Lower leg skin (tissue), 4 donors: ENCODE measurements around the gene IFITM1. TPM values are rescaled to one million over a fixed set of nuclear protein-coding genes. Genes with fewer than 3 reads are reported as not detected.
"Not testable (repeated sequence)": the region's sequence is repeated elsewhere in the genome, so short reads cannot be mapped to it uniquely, and the experiment has no call there.

Experiments used
- DNase-seq, 2 donors: peaks; one replicate each; pipeline ENCODE4 v3.0.0-alpha.2; 2019; ENCODE audit warnings: low spot score in 2 of 2
- H3K4me3 ChIP-seq: fragments of 200-600 bp; sonication (generic); 2 replicates; pipeline ENCODE4 v1.5.1; 2017; ENCODE audit warnings: mild to moderate bottlenecking, low read depth; ENCODE audit not compliant: poor library complexity, severe bottlenecking
- POLR2A ChIP-seq, 2 donors: fragments of 450-650 bp; IDR thresholded peaks; one replicate each; pipeline ENCODE4 v1.6.1; 2016 to 2017; ENCODE audit warnings: antibody characterized with exemption in 2 of 2, mild to moderate bottlenecking in 1 of 2, moderate library complexity in 1 of 2
- WGBS, 2 donors: methylation state at CpG; one replicate each; pipeline ENCODE4 v1.1.5; 2018; 5-methylcytosine and 5-hydroxymethylcytosine counted together
- intact Hi-C: fragments of 100-400 bp; cut with DNase I; formaldehyde crosslinking; loops from one replicate; pipeline ENCODE4 v1.15.0; 2023; ENCODE audit warnings: low total_unique reads
- total RNA-seq, 4 donors: library from RNA; depleted of rRNA; stranded (reverse); fragments of >200 nt; gene quantifications; one replicate each; pipeline ENCODE4 v1.1.0, GENCODE V29; 2016
- TF ChIP-seq, protein P1 (sequence below), 3 donors: fragments of 450-650 bp; IDR thresholded peaks; one replicate each; pipeline ENCODE4 v1.5.1; 2016; ENCODE audit warnings: antibody characterized with exemption in 3 of 3, mild to moderate bottlenecking in 3 of 3, moderate library complexity in 2 of 3

Gene IFITM1
- total RNA-seq, 4 donors from 2014 or later: 44.2 to 114 (median 65.4) TPM

DNA sequence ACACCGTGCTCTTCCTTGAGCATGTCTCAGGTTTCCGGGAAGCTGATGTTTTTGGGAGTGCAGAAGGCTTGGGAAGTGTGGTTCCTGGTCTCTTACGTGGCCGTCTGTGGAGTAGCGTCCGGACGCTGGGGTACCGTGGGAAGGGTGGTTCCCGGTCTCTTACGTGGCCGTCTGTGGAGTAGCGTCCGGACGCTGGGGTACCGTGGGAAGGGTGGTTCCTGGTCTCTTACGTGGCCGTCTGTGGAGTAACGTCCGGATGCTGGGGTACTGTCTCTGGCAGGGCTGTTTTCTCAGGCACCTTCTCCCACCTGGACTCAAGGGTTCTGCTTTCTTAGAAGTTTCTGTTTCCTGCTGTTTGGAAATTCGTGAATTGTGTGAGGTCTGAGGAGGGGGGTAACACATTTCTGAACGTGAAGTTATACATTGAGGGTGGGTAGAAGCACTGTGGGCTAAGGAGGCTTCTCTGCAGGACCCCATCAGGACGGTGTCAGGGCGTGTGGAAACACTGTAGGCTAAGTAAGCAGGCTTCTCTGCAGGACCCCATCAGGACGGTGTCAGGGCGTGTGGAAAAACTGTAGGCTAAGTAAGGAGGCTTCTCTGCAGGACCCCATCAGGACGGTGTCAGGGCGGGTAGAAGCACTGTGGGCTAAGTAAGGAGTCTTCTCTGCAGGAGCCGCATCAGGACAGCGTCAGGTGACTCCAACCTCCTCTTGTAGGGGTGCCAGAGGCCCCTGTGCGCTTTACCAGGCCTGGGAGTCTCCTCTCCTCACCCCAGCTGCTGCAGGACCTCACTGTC, 12.2 kb downstream of the IFITM1 start:
- 85 to 90% methylated on average over 29 to 30 of the region's 30 CpGs for WGBS, 2 donors
- DNase-seq: no peak
- no peak overlapping the region for H3K4me3 ChIP-seq
- TF ChIP-seq, protein P1, sequence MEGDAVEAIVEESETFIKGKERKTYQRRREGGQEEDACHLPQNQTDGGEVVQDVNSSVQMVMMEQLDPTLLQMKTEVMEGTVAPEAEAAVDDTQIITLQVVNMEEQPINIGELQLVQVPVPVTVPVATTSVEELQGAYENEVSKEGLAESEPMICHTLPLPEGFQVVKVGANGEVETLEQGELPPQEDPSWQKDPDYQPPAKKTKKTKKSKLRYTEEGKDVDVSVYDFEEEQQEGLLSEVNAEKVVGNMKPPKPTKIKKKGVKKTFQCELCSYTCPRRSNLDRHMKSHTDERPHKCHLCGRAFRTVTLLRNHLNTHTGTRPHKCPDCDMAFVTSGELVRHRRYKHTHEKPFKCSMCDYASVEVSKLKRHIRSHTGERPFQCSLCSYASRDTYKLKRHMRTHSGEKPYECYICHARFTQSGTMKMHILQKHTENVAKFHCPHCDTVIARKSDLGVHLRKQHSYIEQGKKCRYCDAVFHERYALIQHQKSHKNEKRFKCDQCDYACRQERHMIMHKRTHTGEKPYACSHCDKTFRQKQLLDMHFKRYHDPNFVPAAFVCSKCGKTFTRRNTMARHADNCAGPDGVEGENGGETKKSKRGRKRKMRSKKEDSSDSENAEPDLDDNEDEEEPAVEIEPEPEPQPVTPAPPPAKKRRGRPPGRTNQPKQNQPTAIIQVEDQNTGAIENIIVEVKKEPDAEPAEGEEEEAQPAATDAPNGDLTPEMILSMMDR (IDR thresholded peaks at IDR 0.05): no peak
- no peak for TF ChIP-seq POLR2A (IDR thresholded peaks at IDR 0.05)
- intact Hi-C loops: no loop called here

DNA sequence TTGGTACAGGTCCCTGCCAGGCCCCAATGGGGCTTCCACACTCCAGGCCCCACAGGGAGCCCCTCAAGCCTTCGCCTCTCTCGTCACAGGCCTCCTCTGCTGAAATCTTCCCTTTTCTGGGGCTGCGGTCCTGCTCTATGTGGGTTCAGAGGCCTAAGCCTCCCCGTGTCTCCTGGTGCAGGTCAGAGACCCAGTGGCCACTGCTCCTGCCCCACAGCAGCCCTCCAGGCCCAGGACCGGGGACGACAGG, 12.7 kb downstream of the IFITM1 start:
- WGBS, 2 donors: 71 to 79% methylated on average over 4 to 6 of the region's 6 CpGs
- TF ChIP-seq, protein P1 (IDR thresholded peaks at IDR 0.05): no peak
- TF ChIP-seq POLR2A (IDR thresholded peaks at IDR 0.05): no peak
- no peak overlapping the region for H3K4me3 ChIP-seq

DNA sequence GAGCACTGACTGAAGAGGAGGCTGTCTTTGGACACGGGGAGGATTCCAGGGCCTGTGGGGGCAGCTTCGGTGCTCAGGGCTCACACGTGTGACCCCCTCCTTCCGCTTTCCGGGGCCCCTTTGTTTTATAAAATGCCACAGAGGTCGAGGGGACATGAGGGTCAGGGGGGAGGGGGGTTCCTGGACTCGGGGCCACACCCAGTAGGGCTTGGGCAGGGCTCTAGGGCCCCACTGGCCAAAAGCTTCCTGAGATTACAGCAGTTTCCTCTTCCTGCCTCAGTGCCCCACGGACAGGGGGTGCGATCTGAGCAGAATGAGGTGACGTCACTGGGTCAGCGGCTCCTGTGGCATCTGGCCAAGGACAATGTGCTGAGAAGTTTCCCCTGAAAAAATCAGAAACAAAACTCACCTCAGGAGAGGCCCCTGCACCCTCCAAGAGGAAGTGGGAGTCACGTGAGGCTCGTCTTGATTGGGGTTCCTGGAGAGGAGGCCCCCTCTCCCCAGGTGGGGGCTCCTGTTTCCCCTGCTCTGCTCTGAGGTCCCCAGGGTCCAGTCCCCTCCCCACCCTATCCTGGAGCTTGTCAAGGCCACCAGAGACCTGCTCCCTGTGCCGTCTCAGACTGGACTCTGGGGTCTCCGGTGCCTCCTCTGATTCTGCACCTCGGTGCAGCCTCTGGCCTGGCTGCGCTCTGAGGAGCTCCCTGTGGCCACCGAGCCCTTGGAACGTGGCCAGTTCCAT, 13.2 kb downstream of the IFITM1 start:
- TF ChIP-seq POLR2A (IDR thresholded peaks at IDR 0.05): no peak
- TF ChIP-seq, protein P1 (IDR thresholded peaks at IDR 0.05): no peak
- peak; percentile 84 to 98 for DNase-seq
- intact Hi-C loops: no loop called here
- 49 to 51% methylated on average over 19 of the region's 19 CpGs for WGBS, 2 donors
- no peak overlapping the region for H3K4me3 ChIP-seq

More for the DNA sequence above, 12.7 kb downstream of the IFITM1 start:
- no peak for DNase-seq
- intact Hi-C loops: no loop called here

DNA sequence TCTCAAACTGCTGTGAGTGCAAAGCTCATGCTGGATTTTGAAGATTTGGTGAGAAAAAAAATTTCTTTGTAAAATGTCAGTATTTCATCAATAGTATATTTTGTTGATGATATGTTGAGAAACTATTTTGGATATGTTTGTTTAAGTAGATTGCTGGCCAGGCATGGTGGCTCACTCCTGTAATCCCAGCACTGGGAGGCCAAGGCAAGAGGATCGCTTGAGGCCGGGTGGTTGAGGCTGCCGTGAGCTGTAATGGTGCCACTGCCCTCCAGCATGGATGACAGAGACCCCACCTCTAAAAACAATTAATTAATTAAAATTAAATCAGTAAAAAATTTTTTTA, 13.7 kb downstream of the IFITM1 start:
- no peak overlapping the region for H3K4me3 ChIP-seq
- no peak for TF ChIP-seq POLR2A (IDR thresholded peaks at IDR 0.05)
- TF ChIP-seq, protein P1 (IDR thresholded peaks at IDR 0.05): no peak
- 93 to 99% methylated on average over 3 of the region's 3 CpGs for WGBS, 2 donors
- intact Hi-C loops: no loop called here
- peak in 1 of 2 donors; percentile 74 for DNase-seq

DNA sequence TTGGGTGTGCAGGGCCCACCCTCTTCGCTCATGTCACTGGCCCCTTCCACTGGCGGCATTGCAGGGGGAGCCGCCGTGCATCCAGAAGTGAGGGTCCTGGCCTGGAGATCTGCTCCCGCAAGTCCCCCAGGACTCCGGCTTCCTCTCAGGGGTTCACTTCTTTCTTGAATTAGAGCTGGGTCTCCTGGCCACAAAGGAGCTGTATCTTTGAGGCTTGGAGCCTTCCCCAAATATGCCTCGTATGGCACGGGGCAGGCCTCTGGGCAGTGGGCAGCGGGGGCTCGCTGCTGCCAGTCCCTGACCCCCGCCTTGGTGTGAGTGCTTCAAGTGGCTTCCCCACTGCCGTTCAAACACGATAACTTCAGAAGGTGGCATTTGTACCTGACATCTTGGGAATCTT, 14.2 kb downstream of the IFITM1 start:
- DNase-seq: peak in 1 of 2 donors; percentile 59
- TF ChIP-seq, protein P1 (IDR thresholded peaks at IDR 0.05): no peak
- TF ChIP-seq POLR2A (IDR thresholded peaks at IDR 0.05): no peak
- 90 to 97% methylated on average over 13 of the region's 13 CpGs for WGBS, 2 donors
- no peak overlapping the region for H3K4me3 ChIP-seq
- intact Hi-C loops: no loop called here

DNA sequence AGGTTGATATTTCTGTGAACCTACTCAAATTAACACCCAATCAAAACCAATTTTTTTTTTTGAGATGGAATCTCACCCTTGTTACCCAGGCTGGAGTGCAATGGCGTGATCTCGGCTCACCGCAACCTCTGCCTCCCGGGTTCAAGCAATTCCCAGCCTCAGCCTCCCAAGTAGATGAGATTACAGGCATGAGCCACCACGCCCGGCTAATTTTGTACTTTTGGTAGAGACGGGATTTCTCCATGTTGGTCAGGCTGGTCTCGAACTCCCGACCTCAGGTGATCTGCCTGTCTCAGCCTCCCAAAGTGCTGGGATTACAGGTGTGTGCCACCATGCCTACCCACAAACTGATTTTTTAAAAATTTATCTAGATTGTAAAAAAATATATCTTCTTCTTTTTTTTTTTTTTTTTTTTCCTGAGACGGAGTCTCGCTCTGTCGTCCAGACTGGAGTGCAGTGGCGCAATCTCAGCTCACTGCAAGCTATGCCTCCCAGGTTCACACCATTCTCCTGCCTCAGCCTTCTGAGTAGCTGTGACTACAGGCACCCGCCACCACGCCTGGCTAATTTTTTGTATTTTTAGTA, 14.8 kb downstream of the IFITM1 start:
- 93 to 97% methylated on average over 15 of the region's 15 CpGs for WGBS, 2 donors
- intact Hi-C loops, H3K4me3 ChIP-seq: not testable (repeated sequence)
- DNase-seq: peak in 1 of 2 donors; percentile 36
